Caco-2 (cell line): ENCODE data around the gene EOLA1. TPM values are rescaled to one million over a fixed set of nuclear protein-coding genes. Genes with fewer than 3 reads are reported as not detected.
"Not testable (repeated sequence)": the region's sequence is repeated elsewhere in the genome, so short reads cannot be mapped to it uniquely, and the experiment has no call there.

Experiments
- BruUV-seq: library from RNA; stranded (reverse); fragments of 400-500 nt; replicated peaks from 2 replicates; lab custom pipeline; 2021; lab: Mats Ljungman, UMichigan
- CTCF ChIA-PET: fragments of 300-600 bp; sonication (Branson Sonifier 250); formaldehyde crosslinking; loops from one replicate; lab custom pipeline; 2022; ENCODE audit warnings: antibody characterized with exemption; lab: Charles Lee
- POLR2A ChIA-PET: fragments of 300-600 bp; sonication (Branson Sonifier 250); formaldehyde crosslinking; loops from one replicate; lab custom pipeline; 2022; ENCODE audit warnings: antibody characterized with exemption; lab: Charles Lee
- DNase-seq, 2 experiments: peaks; one replicate each; pipeline versions ENCODE4 v3.0.0 to v3.0.0-alpha.2; 2020 to 2022
- H3K27me3 ChIP-seq: replicated peaks from 2 replicates; pipeline ENCODE4 v1.6.0; 2011; ENCODE audit warnings: low read length; ENCODE audit not compliant: control insufficient read depth, insufficient read depth
- H3K36me3 ChIP-seq: 2 replicates; pipeline ENCODE4 v1.5.1; 2011; ENCODE audit warnings: low read length; ENCODE audit not compliant: control insufficient read depth, insufficient read depth
- H3K4me1 ChIP-seq: fragments of 250-450 bp; sonication (Bioruptor Pico); 2 replicates; pipeline ENCODE4 v1.5.1; 2020; ENCODE audit warnings: mild to moderate bottlenecking
- H3K4me3 ChIP-seq: 2 replicates; pipeline ENCODE4 v1.5.1; 2011; ENCODE audit warnings: low read depth, mild to moderate bottlenecking, control low read depth, low read length
- H3K9me3 ChIP-seq: fragments of 250-450 bp; sonication (Bioruptor Pico); 2 replicates; pipeline ENCODE4 v1.5.1; 2020; ENCODE audit warnings: mild to moderate bottlenecking, moderate library complexity
- H3K27ac Mint-ChIP-seq: one replicate; pipeline ENCODE4 v1.8.0; 2022; ENCODE audit warnings: mixed read lengths; ENCODE audit not compliant: unreplicated experiment
- H3K27me3 Mint-ChIP-seq: one replicate; pipeline ENCODE4 v1.8.0; 2022; ENCODE audit warnings: mixed read lengths; ENCODE audit not compliant: insufficient read depth, unreplicated experiment
- H3K36me3 Mint-ChIP-seq: one replicate; pipeline ENCODE4 v1.8.0; 2022; ENCODE audit warnings: mild to moderate bottlenecking, mixed read lengths; ENCODE audit not compliant: insufficient read depth, unreplicated experiment
- H3K4me1 Mint-ChIP-seq: one replicate; pipeline ENCODE4 v1.8.0; 2022; ENCODE audit warnings: low read depth, mixed read lengths; ENCODE audit not compliant: unreplicated experiment
- H3K4me3 Mint-ChIP-seq: one replicate; pipeline ENCODE4 v1.8.0; 2022; ENCODE audit warnings: mild to moderate bottlenecking, moderate library complexity, mixed read lengths; ENCODE audit not compliant: unreplicated experiment
- H3K9me3 Mint-ChIP-seq: one replicate; pipeline ENCODE4 v1.8.0; 2022; ENCODE audit warnings: mixed read lengths; ENCODE audit not compliant: unreplicated experiment
- intact Hi-C: fragments of 100-400 bp; cut with micrococcal nuclease; formaldehyde crosslinking; loops from one replicate; pipeline ENCODE4 v1.10.0; 2022; ENCODE audit not compliant: unreplicated experiment
- total RNA-seq: library from RNA; stranded (reverse); gene quantifications from 2 replicates; pipeline ENCODE4 v1.2.3, GENCODE V29; 2022
- TF ChIP-seq, protein P1 (sequence below), 2 experiments: fragments of 200-600 bp in 1 of 2; IDR thresholded peaks; 1 replicate in 1 of 2; 2 replicates in 1 of 2; pipeline versions ENCODE4 v1.5.1 to v1.8.0; 2011 to 2022; ENCODE audit warnings: antibody characterized with exemption in 1 of 2, control low read depth in 1 of 2, inconsistent platforms in 1 of 2, low read depth in 1 of 2, low read length in 1 of 2, mild to moderate bottlenecking in 1 of 2, moderate library complexity in 1 of 2; ENCODE audit not compliant: insufficient read depth in 1 of 2, severe bottlenecking in 1 of 2, unreplicated experiment in 1 of 2

EOLA1 gene
- total RNA-seq, 1 experiment from 2014 or later = 10.2 TPM

DNA sequence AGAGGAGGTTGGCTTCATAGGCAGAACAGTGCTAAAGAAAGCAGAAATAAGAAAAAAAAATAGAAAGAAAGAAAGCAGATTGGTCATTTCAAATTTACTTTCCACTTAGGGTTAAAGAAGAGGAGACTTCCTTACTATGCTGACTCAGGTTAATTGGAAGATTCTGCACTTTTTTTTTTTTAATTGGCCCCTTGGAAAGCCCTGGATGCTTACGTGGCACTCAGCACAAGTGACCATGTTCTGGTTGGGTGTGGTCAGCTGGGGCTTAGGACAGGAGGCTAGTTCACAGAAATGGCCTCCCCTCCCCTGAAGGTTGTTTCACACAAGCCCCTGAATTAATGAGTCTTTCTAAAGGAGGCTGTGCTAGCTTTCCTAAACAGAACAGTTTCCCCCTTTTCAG lies 31.9 kb downstream of the EOLA1 start:
- no peaks in the 10 kb centered on the region for H3K36me3 Mint-ChIP-seq
- no peak overlapping the region for H3K27ac Mint-ChIP-seq
- H3K4me3 ChIP-seq = no peak overlapping the region
- H3K4me3 Mint-ChIP-seq = no peak overlapping the region
- no peaks in the 10 kb centered on the region for H3K9me3 ChIP-seq
- H3K4me1 ChIP-seq = no peaks in the 10 kb centered on the region
- DNase-seq = no peak
- CTCF ChIA-PET = no interaction called here
- no peaks in the 10 kb centered on the region for H3K9me3 Mint-ChIP-seq
- H3K36me3 ChIP-seq = no peaks in the 10 kb centered on the region
- H3K4me1 Mint-ChIP-seq = no peaks in the 10 kb centered on the region
- H3K27me3 ChIP-seq = no peaks in the 10 kb centered on the region
- TF ChIP-seq, protein P1, sequence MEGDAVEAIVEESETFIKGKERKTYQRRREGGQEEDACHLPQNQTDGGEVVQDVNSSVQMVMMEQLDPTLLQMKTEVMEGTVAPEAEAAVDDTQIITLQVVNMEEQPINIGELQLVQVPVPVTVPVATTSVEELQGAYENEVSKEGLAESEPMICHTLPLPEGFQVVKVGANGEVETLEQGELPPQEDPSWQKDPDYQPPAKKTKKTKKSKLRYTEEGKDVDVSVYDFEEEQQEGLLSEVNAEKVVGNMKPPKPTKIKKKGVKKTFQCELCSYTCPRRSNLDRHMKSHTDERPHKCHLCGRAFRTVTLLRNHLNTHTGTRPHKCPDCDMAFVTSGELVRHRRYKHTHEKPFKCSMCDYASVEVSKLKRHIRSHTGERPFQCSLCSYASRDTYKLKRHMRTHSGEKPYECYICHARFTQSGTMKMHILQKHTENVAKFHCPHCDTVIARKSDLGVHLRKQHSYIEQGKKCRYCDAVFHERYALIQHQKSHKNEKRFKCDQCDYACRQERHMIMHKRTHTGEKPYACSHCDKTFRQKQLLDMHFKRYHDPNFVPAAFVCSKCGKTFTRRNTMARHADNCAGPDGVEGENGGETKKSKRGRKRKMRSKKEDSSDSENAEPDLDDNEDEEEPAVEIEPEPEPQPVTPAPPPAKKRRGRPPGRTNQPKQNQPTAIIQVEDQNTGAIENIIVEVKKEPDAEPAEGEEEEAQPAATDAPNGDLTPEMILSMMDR (IDR thresholded peaks at IDR 0.05; ENCODE audit: insufficient read depth in 1 of 2, low read depth in 1 of 2, low read length in 1 of 2, severe bottlenecking in 1 of 2, unreplicated experiment in 1 of 2) = no peak
- no TSS peak for BruUV-seq
- intact Hi-C loops = no loop called here
- H3K27me3 Mint-ChIP-seq = no peaks in the 10 kb centered on the region
- POLR2A ChIA-PET = no interaction called here

DNA sequence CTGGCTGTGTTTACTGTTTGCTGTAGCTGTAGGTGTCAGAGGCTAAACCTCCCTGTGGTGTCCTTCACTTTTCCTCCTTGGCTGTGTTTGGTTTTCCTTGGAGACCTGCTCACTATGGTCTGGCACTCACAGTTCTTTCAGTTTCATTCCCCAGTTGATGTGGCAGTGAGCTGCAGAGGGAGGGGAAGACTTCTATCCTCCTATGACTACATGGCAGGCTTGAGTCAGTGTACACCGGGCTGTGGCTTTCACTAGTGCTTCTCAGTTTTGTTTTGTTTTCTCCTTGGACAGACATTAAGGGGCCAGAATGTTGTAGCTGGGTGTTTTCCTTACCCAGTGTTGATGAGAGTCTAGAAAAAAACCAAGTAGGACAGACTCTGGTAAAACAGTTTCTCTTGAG lies 32.6 kb downstream of the EOLA1 start:
- DNase-seq, H3K9me3 Mint-ChIP-seq, H3K9me3 ChIP-seq, POLR2A ChIA-PET, BruUV-seq, H3K36me3 Mint-ChIP-seq, H3K27me3 ChIP-seq, H3K4me3 ChIP-seq, intact Hi-C loops, H3K36me3 ChIP-seq, H3K27ac Mint-ChIP-seq, H3K27me3 Mint-ChIP-seq, H3K4me1 Mint-ChIP-seq, H3K4me3 Mint-ChIP-seq, H3K4me1 ChIP-seq, CTCF ChIA-PET: not testable (repeated sequence)

DNA sequence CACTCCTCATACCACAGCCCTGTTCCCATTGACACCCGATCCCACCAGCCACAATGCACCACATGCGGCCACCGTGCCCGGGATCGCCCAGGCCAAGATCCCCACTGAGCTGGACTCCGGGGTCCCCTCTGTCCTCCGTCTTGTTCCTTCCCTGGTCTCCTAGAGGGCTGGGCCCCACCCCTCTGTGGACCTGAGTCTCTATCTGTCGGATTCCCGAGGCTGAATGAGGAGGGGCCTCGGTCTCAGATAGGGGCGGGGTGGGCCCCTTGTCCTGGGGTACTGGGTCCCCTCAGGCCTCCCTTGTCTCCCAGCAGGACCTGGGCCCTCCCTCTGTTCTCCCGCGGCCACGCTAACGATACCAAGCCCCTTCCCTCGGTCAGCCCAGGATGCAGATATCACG lies 44.8 kb downstream of the EOLA1 start:
- H3K9me3 Mint-ChIP-seq, H3K4me3 ChIP-seq, BruUV-seq, H3K27me3 ChIP-seq, intact Hi-C loops, H3K36me3 Mint-ChIP-seq, CTCF ChIA-PET, DNase-seq, H3K4me3 Mint-ChIP-seq, H3K4me1 ChIP-seq, H3K27me3 Mint-ChIP-seq, POLR2A ChIA-PET, H3K36me3 ChIP-seq, H3K27ac Mint-ChIP-seq, H3K4me1 Mint-ChIP-seq, H3K9me3 ChIP-seq: not testable (repeated sequence)

DNA sequence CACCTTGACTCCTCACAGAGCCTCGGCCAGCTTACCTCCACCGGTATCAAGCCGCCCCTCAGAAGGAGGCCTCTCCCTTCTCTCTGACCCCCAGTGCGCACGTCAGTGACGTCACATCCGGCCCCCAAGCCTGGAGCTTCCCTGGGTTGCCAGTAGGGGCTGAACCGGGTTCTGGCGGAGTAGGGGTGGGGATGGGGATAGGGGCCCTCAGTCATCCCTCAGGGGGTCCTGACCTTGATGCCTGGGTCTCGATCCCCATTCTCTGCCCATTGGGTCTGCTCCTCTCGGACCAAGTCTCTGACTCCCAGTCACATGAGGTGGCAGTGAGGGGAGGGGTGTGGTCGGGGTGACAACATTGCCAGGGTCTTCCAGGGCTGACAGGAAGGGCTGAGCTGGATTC lies 46.5 kb downstream of the EOLA1 start, which contains the start of gene MAGEA9B:
MAGEA9B (minus strand) TSS at position 101 of the 400 bp plus-strand sequence. CDS start 4,280 bp downstream, outside the sequence.
- H3K9me3 ChIP-seq, H3K9me3 Mint-ChIP-seq, H3K27ac Mint-ChIP-seq, DNase-seq, POLR2A ChIA-PET, CTCF ChIA-PET, H3K36me3 Mint-ChIP-seq, BruUV-seq, H3K36me3 ChIP-seq, intact Hi-C loops, H3K4me1 ChIP-seq, H3K27me3 Mint-ChIP-seq, H3K4me3 ChIP-seq, H3K4me3 Mint-ChIP-seq, H3K4me1 Mint-ChIP-seq, H3K27me3 ChIP-seq: not testable (repeated sequence)

DNA sequence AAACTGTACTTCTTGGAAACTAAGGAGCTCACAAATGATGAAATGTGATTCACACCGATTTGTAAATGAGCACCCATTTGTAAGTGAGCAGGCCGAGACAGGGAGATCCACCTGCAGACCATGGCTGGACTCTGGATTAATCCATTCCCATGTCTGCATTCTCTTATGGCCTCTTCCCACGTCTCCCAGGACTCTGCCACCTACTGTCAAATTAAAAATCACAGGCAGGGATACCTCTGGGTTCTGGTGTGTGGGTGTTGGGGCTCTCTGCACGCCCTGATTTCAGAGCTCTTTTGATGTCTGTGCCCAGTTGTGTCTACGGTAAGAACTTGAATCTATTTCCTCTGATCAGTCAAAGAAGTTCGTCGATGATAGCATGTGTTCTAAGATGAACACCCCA lies 50.2 kb downstream of the EOLA1 start:
- H3K4me3 ChIP-seq, H3K9me3 ChIP-seq, intact Hi-C loops, H3K27ac Mint-ChIP-seq, H3K27me3 ChIP-seq, CTCF ChIA-PET, H3K36me3 ChIP-seq, POLR2A ChIA-PET, H3K27me3 Mint-ChIP-seq, DNase-seq, H3K4me1 ChIP-seq, H3K4me1 Mint-ChIP-seq, BruUV-seq, H3K4me3 Mint-ChIP-seq, H3K36me3 Mint-ChIP-seq, H3K9me3 Mint-ChIP-seq: not testable (repeated sequence)

DNA sequence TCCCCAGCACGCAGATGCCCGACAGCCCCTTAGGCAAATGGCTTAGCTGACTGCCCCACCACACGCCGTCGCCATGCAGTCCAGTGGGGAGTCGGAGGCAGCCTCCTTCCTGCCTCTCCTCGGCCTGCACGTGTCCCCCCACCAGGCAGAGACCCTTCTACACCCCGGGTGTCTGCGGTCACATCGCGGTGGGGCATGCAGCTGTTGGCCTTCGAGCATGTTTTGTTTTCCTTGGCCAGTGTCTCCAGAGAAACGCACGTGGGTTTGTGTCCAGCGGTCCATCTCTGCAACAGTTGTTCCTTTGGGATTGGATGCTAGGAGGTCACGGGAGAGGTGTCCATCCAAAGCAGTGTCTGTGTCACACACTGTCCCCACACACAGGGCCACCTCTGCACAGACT lies 54.4 kb downstream of the EOLA1 start, which contains the start of gene HSFX2:
HSFX2 (minus strand) TSS at position 101 of the 400 bp plus-strand sequence. CDS start 614 bp downstream, outside the sequence.
- POLR2A ChIA-PET = not testable (repeated sequence)

More for the DNA sequence above, 54.4 kb downstream of the EOLA1 start, which contains the start of gene HSFX2:
- BruUV-seq, intact Hi-C loops, H3K27me3 Mint-ChIP-seq, CTCF ChIA-PET, H3K36me3 Mint-ChIP-seq, H3K4me3 Mint-ChIP-seq, H3K36me3 ChIP-seq, H3K9me3 Mint-ChIP-seq, H3K27me3 ChIP-seq, H3K9me3 ChIP-seq, H3K4me3 ChIP-seq, H3K4me1 Mint-ChIP-seq, H3K4me1 ChIP-seq, DNase-seq, H3K27ac Mint-ChIP-seq: not testable (repeated sequence)
